H1 (cell line): Measurements from ENCODE around the gene CACNA1E. TPM values are rescaled to one million over a fixed set of nuclear protein-coding genes. Genes with fewer than 3 reads are reported as not detected.

Experiments used
- CHD7 ChIP-seq: fragments of 300-600 bp; sonication (generic); IDR thresholded peaks from 2 replicates; pipeline ENCODE4 v1.7.1; 2012; ENCODE audit warnings: low read length, moderate library complexity, mild to moderate bottlenecking, inconsistent platforms; ENCODE audit not compliant: insufficient replicate concordance
- CTBP2 ChIP-seq: IDR thresholded peaks from 2 replicates; pipeline ENCODE4 v1.7.0; 2011; ENCODE audit warnings: borderline replicate concordance, mild to moderate bottlenecking, moderate library complexity, mixed read lengths, low read length; ENCODE audit not compliant: insufficient read depth, insufficient read length
- FOSL1 ChIP-seq: IDR thresholded peaks from 2 replicates; pipeline ENCODE4 v1.6.1; 2011; ENCODE audit warnings: mild to moderate bottlenecking, low read depth, low read length, moderate library complexity; ENCODE audit not compliant: insufficient read depth
- RXRA ChIP-seq: IDR thresholded peaks from 2 replicates; pipeline ENCODE4 v1.6.1; 2011; ENCODE audit warnings: low read depth, mild to moderate bottlenecking, low read length, moderate library complexity; ENCODE audit not compliant: insufficient read depth
- SIRT6 ChIP-seq: IDR thresholded peaks from one replicate; pipeline ENCODE4 v1.7.1; 2012; ENCODE audit warnings: low read length, inconsistent platforms
- polyA plus RNA-seq, 7 experiments: library from polyadenylated mRNA; depleted of rRNA in 3 of 7; stranded (reverse) in 5 of 7; unstranded in 2 of 7; fragments of >200 nt in 5 of 7; fragments of 200-250 nt in 2 of 7; gene quantifications; 1 replicate in 5 of 7; 2 replicates in 1 of 7; 4 replicates in 1 of 7; pipeline versions ENCODE4 v1.2.1 to v1.2.3, GENCODE V29; 2011 to 2013; ENCODE audit warnings: missing spikeins in 2 of 7, mixed read lengths in 2 of 7
- total RNA-seq: library from RNA; stranded (reverse); fragmentation: NEBNext Ultra II Directional; extraction: Animal tissue kit (Norgen Biotek cat#: 25700); gene quantifications from 2 replicates; pipeline ENCODE4 v1.2.1, GENCODE V29; 2021
- TF ChIP-seq, protein P1 (sequence below), 3 experiments: IDR thresholded peaks; 1 replicate in 2 of 3; 2 replicates in 1 of 3; pipeline versions ENCODE4 v1.5.1 to v1.6.1; 2011; ENCODE audit warnings: low read length in 3 of 3, mild to moderate bottlenecking in 3 of 3, inconsistent platforms in 2 of 3, low read depth in 1 of 3, moderate library complexity in 1 of 3; ENCODE audit not compliant: insufficient read depth in 1 of 3; ENCODE audit errors: control extremely low read depth in 1 of 3

Gene CACNA1E
- total and polyA plus RNA-seq, 2 of the 8 experiments (the other 6 are each of a cell fraction or from before 2014, with no cell fraction given), result 0.98 to 1.3 TPM

DNA sequence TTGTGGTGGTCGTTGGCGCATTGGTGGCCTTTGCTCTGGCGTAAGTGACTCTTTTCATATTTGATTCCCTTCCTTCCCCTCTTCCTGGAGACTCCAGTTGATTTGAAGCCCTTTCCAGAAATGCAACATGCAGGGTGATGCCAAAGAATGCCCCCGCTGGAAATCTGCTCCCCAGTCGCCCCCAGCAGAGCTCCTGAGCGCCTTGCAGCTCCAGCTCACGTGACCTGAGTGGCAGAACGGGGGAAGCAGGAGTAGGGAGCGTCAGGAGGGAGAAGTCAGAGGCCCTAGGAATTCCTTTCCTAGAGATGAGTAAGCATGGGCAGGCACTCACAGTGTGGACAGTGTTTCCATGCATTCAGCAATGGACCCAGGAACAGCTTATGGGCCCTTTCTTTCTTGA, 255.9 kb downstream of the CACNA1E start (continued):
- no peak for TF ChIP-seq CHD7
- TF ChIP-seq RXRA, result no peak
- TF ChIP-seq SIRT6, result no peak
- no peak for TF ChIP-seq CTBP2
- TF ChIP-seq FOSL1, result no peak
- TF ChIP-seq, protein P1, sequence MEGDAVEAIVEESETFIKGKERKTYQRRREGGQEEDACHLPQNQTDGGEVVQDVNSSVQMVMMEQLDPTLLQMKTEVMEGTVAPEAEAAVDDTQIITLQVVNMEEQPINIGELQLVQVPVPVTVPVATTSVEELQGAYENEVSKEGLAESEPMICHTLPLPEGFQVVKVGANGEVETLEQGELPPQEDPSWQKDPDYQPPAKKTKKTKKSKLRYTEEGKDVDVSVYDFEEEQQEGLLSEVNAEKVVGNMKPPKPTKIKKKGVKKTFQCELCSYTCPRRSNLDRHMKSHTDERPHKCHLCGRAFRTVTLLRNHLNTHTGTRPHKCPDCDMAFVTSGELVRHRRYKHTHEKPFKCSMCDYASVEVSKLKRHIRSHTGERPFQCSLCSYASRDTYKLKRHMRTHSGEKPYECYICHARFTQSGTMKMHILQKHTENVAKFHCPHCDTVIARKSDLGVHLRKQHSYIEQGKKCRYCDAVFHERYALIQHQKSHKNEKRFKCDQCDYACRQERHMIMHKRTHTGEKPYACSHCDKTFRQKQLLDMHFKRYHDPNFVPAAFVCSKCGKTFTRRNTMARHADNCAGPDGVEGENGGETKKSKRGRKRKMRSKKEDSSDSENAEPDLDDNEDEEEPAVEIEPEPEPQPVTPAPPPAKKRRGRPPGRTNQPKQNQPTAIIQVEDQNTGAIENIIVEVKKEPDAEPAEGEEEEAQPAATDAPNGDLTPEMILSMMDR (IDR thresholded peaks at IDR 0.05; ENCODE audit: control extremely low read depth in 1 of 3, insufficient read depth in 1 of 3, low read depth in 1 of 3, low read length in 3 of 3), result no peak
- TF ChIP-seq, all 59 proteins: peak for 0
